Tibial nerve (tissue), 4 donors: ENCODE results near the gene VEGFA.

Experiments
- CTCF ChIP-seq, 5 experiments: fragments of 200-600 bp in 3 of 5; fragments of 450-650 bp in 2 of 5; sonication (generic) in 3 of 5; IDR thresholded peaks; one replicate each; pipeline ENCODE4 v1.5.1; 2016 to 2019; ENCODE audit warnings: antibody characterized with exemption in 5 of 5, mild to moderate bottlenecking in 3 of 5, moderate library complexity in 2 of 5
- EP300 ChIP-seq, 2 donors: sonication (generic); formaldehyde crosslinking; IDR thresholded peaks; one replicate each; pipeline ENCODE4 v1.6.1; 2017; ENCODE audit warnings: antibody characterized with exemption in 2 of 2, mild to moderate bottlenecking in 1 of 2
- POLR2A ChIP-seq, 2 donors: fragments of 450-650 bp; IDR thresholded peaks; one replicate each; pipeline ENCODE4 v1.6.1; 2017; ENCODE audit warnings: antibody characterized with exemption in 2 of 2, mild to moderate bottlenecking in 2 of 2, moderate library complexity in 2 of 2

DNA sequence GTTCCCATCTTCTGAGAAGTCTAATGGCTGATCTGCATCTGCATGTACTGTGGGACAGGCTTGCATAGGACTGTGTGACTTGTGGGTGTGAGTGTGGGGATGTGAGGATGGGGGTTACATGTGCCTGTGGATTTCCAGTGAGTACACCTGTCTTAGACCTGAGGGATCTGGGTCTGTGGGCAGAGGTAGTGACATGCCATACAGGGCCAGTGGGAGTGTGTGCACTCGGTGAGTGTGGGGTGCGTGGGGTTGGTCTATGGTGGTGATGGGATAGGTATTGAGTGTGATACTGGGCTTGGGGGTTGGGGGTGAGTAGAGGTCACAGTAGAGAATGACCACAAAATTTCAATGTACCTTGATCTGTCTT is 41.7 kb downstream of the VEGFA start:
- TF ChIP-seq CTCF (IDR thresholded peaks at IDR 0.05), result no peak
- TF ChIP-seq POLR2A (IDR thresholded peaks at IDR 0.05), result no peak
- no peak for TF ChIP-seq EP300 (IDR thresholded peaks at IDR 0.05)
